ENCODE results near the gene EPN1.

DNA sequence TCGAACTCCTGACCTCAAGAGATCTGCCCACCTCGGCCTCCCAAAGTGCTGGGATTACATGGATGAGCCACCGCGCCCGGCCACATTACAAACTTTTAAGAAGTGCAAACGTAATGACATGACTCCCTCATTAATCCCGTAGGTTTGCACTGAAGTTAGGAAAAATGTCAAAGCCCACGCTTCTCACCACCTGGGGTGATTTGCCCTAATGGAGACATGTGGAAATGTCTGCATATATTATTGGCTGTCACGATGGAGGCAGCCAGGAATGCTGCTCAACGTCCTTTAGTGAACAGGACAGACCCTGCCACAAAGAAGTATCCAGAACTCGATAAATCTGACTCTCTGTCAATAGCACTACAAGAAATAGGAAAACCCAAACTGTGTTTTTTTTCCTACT is 42.2 kb downstream of the EPN1 start:
- no peak for TF ChIP-seq EZH2 (IDR thresholded peaks at IDR 0.05; ENCODE audit: low read depth, low read length, severe bottlenecking)
- TF ChIP-seq CTCF (IDR thresholded peaks at IDR 0.05; ENCODE audit: control extremely low read depth in 1 of 3, insufficient read depth in 1 of 3, low read depth in 1 of 3, low read length in 3 of 3), result no peak
- no peak for TF ChIP-seq CBX8 (IDR thresholded peaks at IDR 0.05; ENCODE audit: borderline replicate concordance, low read depth, low read length)
- no peak for TF ChIP-seq PHF8 (conservative IDR thresholded peaks at IDR 0.05; ENCODE audit: low read depth, low read length)
- TF ChIP-seq JUND (IDR thresholded peaks at IDR 0.05; ENCODE audit: low read length), result no peak
- TF ChIP-seq, protein P1, sequence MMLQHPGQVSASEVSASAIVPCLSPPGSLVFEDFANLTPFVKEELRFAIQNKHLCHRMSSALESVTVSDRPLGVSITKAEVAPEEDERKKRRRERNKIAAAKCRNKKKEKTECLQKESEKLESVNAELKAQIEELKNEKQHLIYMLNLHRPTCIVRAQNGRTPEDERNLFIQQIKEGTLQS (IDR thresholded peaks at IDR 0.05; ENCODE audit: insufficient read depth, low read depth, low read length), result no peak
- TF ChIP-seq SIX5 (IDR thresholded peaks at IDR 0.05; ENCODE audit: low read depth, low read length), result no peak
- no peak for TF ChIP-seq POLR2AphosphoS5 (IDR thresholded peaks at IDR 0.05; ENCODE audit: low read depth, low read length)
- no peak for TF ChIP-seq GABPA (IDR thresholded peaks at IDR 0.05; ENCODE audit: borderline replicate concordance, insufficient read depth, low read length)
- TF ChIP-seq POLR2A (IDR thresholded peaks at IDR 0.05; ENCODE audit: control extremely low read depth in 1 of 2, low read depth in 2 of 2, low read length in 2 of 2), result no peak
- no peak for TF ChIP-seq CEBPB (IDR thresholded peaks at IDR 0.05; ENCODE audit: low read depth, low read length)
- TF ChIP-seq ASH2L (IDR thresholded peaks at IDR 0.05; ENCODE audit: low read length), result no peak
- TF ChIP-seq CTBP2 (IDR thresholded peaks at IDR 0.05; ENCODE audit: borderline replicate concordance, insufficient read depth, insufficient read length, low read length), result no peak

All from H1 (cell line).